Stomach (tissue), 4 donors: Measurements from ENCODE around the gene GDF15.

Experiments used
- EP300 ChIP-seq: sonication (generic); formaldehyde crosslinking; IDR thresholded peaks from one replicate; pipeline ENCODE4 v1.6.1; 2017; ENCODE audit warnings: antibody characterized with exemption
- POLR2A ChIP-seq, 4 donors: fragments of 450-650 bp; IDR thresholded peaks; one replicate each; pipeline ENCODE4 v1.6.1; 2016; ENCODE audit warnings: antibody characterized with exemption in 4 of 4, control low read depth in 2 of 4, mild to moderate bottlenecking in 1 of 4, moderate library complexity in 1 of 4
- TF ChIP-seq, protein P1 (sequence below), 7 experiments: fragments of 450-650 bp in 4 of 7; fragments of 200-600 bp in 3 of 7; sonication (generic) in 3 of 7; IDR thresholded peaks; one replicate each; pipeline ENCODE4 v1.5.1; 2016 to 2019; ENCODE audit warnings: antibody characterized with exemption in 7 of 7, control low read depth in 2 of 7, mild to moderate bottlenecking in 1 of 7

DNA sequence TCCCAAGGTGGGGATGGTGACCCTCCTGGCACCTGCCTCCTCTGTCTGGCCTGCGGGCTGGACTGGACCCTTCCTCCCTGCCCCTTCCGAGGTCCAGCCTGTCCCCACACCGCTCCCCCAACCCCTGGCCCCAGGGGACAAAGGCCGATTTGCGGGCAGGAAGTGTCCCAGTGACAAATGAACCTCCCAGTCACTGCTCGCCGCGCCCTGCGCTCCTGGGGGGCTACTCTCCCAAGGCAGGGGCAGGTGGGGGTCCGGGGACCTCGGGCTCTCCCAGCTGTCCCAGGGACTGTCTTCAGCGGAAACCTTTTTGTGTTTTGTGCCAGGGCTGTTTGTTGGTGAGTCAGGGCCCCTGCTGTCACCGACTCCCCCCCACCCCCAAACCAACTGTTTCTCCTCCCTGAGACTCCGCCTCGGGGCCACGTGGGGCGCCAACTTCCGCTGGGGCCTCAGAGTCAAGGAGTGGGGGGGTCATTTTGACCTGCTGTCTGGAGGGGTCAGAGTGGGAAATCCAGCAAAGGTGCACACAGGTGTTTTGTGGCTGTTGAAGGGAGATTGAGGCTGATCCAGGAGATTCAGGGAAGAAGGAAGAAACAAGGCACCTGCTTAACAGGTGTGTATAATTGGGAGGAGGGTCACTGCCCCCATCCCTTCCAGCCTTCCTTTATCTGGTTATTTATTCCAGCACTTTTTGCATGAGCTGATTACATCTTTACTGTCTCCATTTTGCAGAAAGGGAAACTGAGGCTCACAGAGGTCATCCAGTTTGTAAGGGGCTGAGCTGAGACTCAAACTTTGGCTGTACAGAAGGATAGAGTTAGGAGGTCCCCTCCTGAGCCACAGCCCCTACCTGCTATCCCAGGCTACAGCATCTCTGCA, 44.7 kb upstream of the GDF15 start:
- TF ChIP-seq, protein P1, sequence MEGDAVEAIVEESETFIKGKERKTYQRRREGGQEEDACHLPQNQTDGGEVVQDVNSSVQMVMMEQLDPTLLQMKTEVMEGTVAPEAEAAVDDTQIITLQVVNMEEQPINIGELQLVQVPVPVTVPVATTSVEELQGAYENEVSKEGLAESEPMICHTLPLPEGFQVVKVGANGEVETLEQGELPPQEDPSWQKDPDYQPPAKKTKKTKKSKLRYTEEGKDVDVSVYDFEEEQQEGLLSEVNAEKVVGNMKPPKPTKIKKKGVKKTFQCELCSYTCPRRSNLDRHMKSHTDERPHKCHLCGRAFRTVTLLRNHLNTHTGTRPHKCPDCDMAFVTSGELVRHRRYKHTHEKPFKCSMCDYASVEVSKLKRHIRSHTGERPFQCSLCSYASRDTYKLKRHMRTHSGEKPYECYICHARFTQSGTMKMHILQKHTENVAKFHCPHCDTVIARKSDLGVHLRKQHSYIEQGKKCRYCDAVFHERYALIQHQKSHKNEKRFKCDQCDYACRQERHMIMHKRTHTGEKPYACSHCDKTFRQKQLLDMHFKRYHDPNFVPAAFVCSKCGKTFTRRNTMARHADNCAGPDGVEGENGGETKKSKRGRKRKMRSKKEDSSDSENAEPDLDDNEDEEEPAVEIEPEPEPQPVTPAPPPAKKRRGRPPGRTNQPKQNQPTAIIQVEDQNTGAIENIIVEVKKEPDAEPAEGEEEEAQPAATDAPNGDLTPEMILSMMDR (IDR thresholded peaks at IDR 0.05) = no peak
- TF ChIP-seq EP300 (no peak), POLR2A (IDR thresholded peaks at IDR 0.05) (no peak)
